ENCODE results near the gene TVP23A. TPM values are rescaled to one million over a fixed set of nuclear protein-coding genes. Genes with fewer than 3 reads are reported as not detected.

Gene TVP23A
- total RNA-seq, 1 experiment from 2014 or later, result 3.1 TPM

GRCh38 chr16:10856042-10856441, 37.4 kb upstream of the TVP23A start:
- H3K23me2 ChIP-seq (ENCODE audit: insufficient read length, low read depth, low read length, poor library complexity, severe bottlenecking), result no peaks in the 10 kb centered on the region
- no peak overlapping the region for H2AFZ ChIP-seq (ENCODE audit: low read length)
- no peak for DNase-seq
- no CpG with 5 or more reads among the region's 2 CpGs for WGBS (ENCODE audit: extremely low coverage, insufficient read length, low lambda C conversion rate)
- Mint-ChIP-seq H3K36me3 (ENCODE audit: insufficient read depth in 1 of 3, low read depth in 3 of 3) (peaks cover 0 to 7% (median 3%) of the 10 kb centered on the region in 3 experiments; a peak in 3 of 7 replicates), H3K4me1 (no peaks in the 10 kb centered on the region), H3K27ac (no peak overlapping the region), H3K27me3 (ENCODE audit: low read depth) (no peaks in the 10 kb centered on the region; the same call in none of the 2 replicates), H3K9me3 (peaks cover 5 to 8% of the 10 kb centered on the region in 2 experiments; a peak in 3 of 5 replicates), H3K4me3 (no peak overlapping the region)
- no peak overlapping the region for H3K27ac ChIP-seq (ENCODE audit: insufficient read length, low read depth, low read length)
- no peaks in the 10 kb centered on the region for H4K20me1 ChIP-seq (ENCODE audit: control insufficient read depth, insufficient read depth, insufficient read length)
- no peak overlapping the region for H3K56ac ChIP-seq (ENCODE audit: insufficient read length, low read depth, low read length)
- no peak overlapping the region for H2AK5ac ChIP-seq (ENCODE audit: insufficient read length, low read length)
- H3K4me2 ChIP-seq (ENCODE audit: insufficient read depth, insufficient read length, low read length), result no peak overlapping the region
- no peak overlapping the region for H3T11ph ChIP-seq (ENCODE audit: low read length)
- H3K4me1 ChIP-seq (ENCODE audit: insufficient read depth, low read length), result no peaks in the 10 kb centered on the region
- no peak overlapping the region for H3K9ac ChIP-seq (ENCODE audit: extremely low read depth, insufficient read length, low read length)
- H2BK12ac ChIP-seq (ENCODE audit: insufficient read length, low read depth, low read length), result no peak overlapping the region
- no peak overlapping the region for H3K4ac ChIP-seq (ENCODE audit: low read depth, low read length)
- no peak overlapping the region for H2BK20ac ChIP-seq (ENCODE audit: low read depth, low read length, poor library complexity, severe bottlenecking)
- no peaks in the 10 kb centered on the region for H3K79me2 ChIP-seq (ENCODE audit: insufficient read depth, low read length)
- no peak overlapping the region for H3K23ac ChIP-seq (ENCODE audit: insufficient read length, low read depth, low read length)
- H2BK5ac ChIP-seq (ENCODE audit: insufficient read length, low read length), result no peak overlapping the region
- TF ChIP-seq, protein P1, sequence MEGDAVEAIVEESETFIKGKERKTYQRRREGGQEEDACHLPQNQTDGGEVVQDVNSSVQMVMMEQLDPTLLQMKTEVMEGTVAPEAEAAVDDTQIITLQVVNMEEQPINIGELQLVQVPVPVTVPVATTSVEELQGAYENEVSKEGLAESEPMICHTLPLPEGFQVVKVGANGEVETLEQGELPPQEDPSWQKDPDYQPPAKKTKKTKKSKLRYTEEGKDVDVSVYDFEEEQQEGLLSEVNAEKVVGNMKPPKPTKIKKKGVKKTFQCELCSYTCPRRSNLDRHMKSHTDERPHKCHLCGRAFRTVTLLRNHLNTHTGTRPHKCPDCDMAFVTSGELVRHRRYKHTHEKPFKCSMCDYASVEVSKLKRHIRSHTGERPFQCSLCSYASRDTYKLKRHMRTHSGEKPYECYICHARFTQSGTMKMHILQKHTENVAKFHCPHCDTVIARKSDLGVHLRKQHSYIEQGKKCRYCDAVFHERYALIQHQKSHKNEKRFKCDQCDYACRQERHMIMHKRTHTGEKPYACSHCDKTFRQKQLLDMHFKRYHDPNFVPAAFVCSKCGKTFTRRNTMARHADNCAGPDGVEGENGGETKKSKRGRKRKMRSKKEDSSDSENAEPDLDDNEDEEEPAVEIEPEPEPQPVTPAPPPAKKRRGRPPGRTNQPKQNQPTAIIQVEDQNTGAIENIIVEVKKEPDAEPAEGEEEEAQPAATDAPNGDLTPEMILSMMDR (conservative IDR thresholded peaks at IDR 0.05), result no peak
- no peak overlapping the region for H4K8ac ChIP-seq (replicated peaks; ENCODE audit: insufficient read length, low read depth, low read length)
- H3K27me3 ChIP-seq (ENCODE audit: insufficient read depth, low read length), result no peaks in the 10 kb centered on the region; the same call in 1 of the 2 replicates
- H2BK15ac ChIP-seq (ENCODE audit: low read depth, low read length), result no peak overlapping the region
- no peak overlapping the region for H3K14ac ChIP-seq (ENCODE audit: insufficient read depth, low read length)
- no peak overlapping the region for H4K5ac ChIP-seq (ENCODE audit: insufficient read length, low read depth, low read length)
- no peak overlapping the region for H3K18ac ChIP-seq (ENCODE audit: insufficient read length, low read depth, low read length)
- H2BK120ac ChIP-seq (ENCODE audit: low read depth, low read length, poor library complexity, severe bottlenecking), result no peak overlapping the region
- no peak overlapping the region for H4K91ac ChIP-seq (ENCODE audit: insufficient read length, low read depth, low read length)
- H3K9me3 ChIP-seq (ENCODE audit: control insufficient read depth, low read depth, low read length), result no peaks in the 10 kb centered on the region
- H3K79me1 ChIP-seq (ENCODE audit: insufficient read depth, low read depth, low read length, poor library complexity, severe bottlenecking), result no peaks in the 10 kb centered on the region
